WTC11 (cell line): ENCODE results near the gene GNMT. TPM values are rescaled to one million over a fixed set of nuclear protein-coding genes. Genes with fewer than 3 reads are reported as not detected.

Experiments
- ATAC-seq: fragments of 200-7000 bp; cut with Tn5 transposase; 2 replicates; pipeline ENCODE4 v1.10.0; 2021; ENCODE audit warnings: mild to moderate bottlenecking, moderate library complexity
- CTCF ChIA-PET: fragments of 300-600 bp; sonication (Branson Sonifier 250); formaldehyde crosslinking; loops from one replicate; lab custom pipeline; 2021; ENCODE audit warnings: antibody characterized with exemption; lab: Charles Lee
- POLR2A ChIA-PET: fragments of 350-600 bp; sonication (Branson Sonifier 250); formaldehyde crosslinking; loops from one replicate; lab custom pipeline; 2021; ENCODE audit warnings: antibody characterized with exemption; lab: Charles Lee
- DNase-seq: peaks from one replicate; pipeline ENCODE4 v3.0.0; 2021; ENCODE audit warnings: low spot score
- H3K27ac Mint-ChIP-seq: 2 replicates; pipeline ENCODE4 v1.8.0; 2021; ENCODE audit warnings: mixed read lengths
- H3K27me3 Mint-ChIP-seq: 2 replicates; pipeline ENCODE4 v1.8.0; 2021; ENCODE audit warnings: low read depth, mild to moderate bottlenecking, moderate library complexity, mixed read lengths
- H3K36me3 Mint-ChIP-seq: 2 replicates; pipeline ENCODE4 v1.8.0; 2021; ENCODE audit warnings: mixed read lengths
- H3K4me1 Mint-ChIP-seq: 2 replicates; pipeline ENCODE4 v1.8.0; 2022; ENCODE audit warnings: mixed read lengths
- H3K4me3 Mint-ChIP-seq: 2 replicates; pipeline ENCODE4 v1.8.0; 2021; ENCODE audit warnings: mild to moderate bottlenecking, moderate library complexity, mixed read lengths
- H3K9me3 Mint-ChIP-seq: 2 replicates; pipeline ENCODE4 v1.8.0; 2021; ENCODE audit warnings: mixed read lengths
- ATF1 ChIP-seq: sonication (generic); formaldehyde crosslinking; IDR thresholded peaks from 2 replicates; pipeline ENCODE4 v1.8.1; 2023; ENCODE audit warnings: mild to moderate bottlenecking, moderate library complexity, missing genetic modification reagents
- CREM ChIP-seq: sonication (generic); formaldehyde crosslinking; IDR thresholded peaks from 2 replicates; pipeline ENCODE4 v1.8.1; 2022; ENCODE audit warnings: mild to moderate bottlenecking, missing genetic modification reagents, moderate library complexity
- E2F1 ChIP-seq: sonication (generic); formaldehyde crosslinking; IDR thresholded peaks from 2 replicates; pipeline ENCODE4 v1.8.0; 2022; ENCODE audit warnings: mild to moderate bottlenecking, missing genetic modification reagents
- MYBL2 ChIP-seq: sonication (generic); formaldehyde crosslinking; IDR thresholded peaks from 2 replicates; pipeline ENCODE4 v1.8.1; 2023; ENCODE audit warnings: mild to moderate bottlenecking, moderate library complexity, missing genetic modification reagents
- NFATC4 ChIP-seq: fragments of 250-450 bp; sonication (Bioruptor Pico); IDR thresholded peaks from 2 replicates; pipeline ENCODE4 v1.9.0; 2021; ENCODE audit warnings: mild to moderate bottlenecking
- SOX15 ChIP-seq: fragments of 250-450 bp; sonication (Bioruptor Pico); IDR thresholded peaks from 2 replicates; pipeline ENCODE4 v1.9.0; 2021; ENCODE audit warnings: mild to moderate bottlenecking
- SP1 ChIP-seq: sonication (generic); formaldehyde crosslinking; conservative IDR thresholded peaks from 2 replicates; pipeline ENCODE4 v1.8.1; 2022; ENCODE audit warnings: missing genetic modification reagents
- ZMAT4 ChIP-seq: fragments of 250-450 bp; sonication (Bioruptor Pico); IDR thresholded peaks from 2 replicates; pipeline ENCODE4 v1.9.0; 2021; ENCODE audit warnings: mild to moderate bottlenecking
- ZNF425 ChIP-seq: fragments of 250-450 bp; sonication (Bioruptor Pico); conservative IDR thresholded peaks from 2 replicates; pipeline ENCODE4 v1.9.0; 2021; ENCODE audit warnings: mild to moderate bottlenecking
- total RNA-seq: library from RNA; stranded (reverse); gene quantifications from 3 replicates; pipeline ENCODE4 v1.2.3, GENCODE V29; 2021
- TF ChIP-seq, protein P1 (sequence below): sonication (generic); formaldehyde crosslinking; IDR thresholded peaks from 2 replicates; pipeline ENCODE4 v1.8.1; 2022; ENCODE audit warnings: low read depth, missing genetic modification reagents, borderline replicate concordance
- TF ChIP-seq, protein P2 (sequence below): sonication (generic); formaldehyde crosslinking; IDR thresholded peaks from 2 replicates; pipeline ENCODE4 v1.8.0; 2022; ENCODE audit warnings: mild to moderate bottlenecking, missing genetic modification reagents
- TF ChIP-seq, protein P3 (sequence below): sonication (generic); formaldehyde crosslinking; IDR thresholded peaks from 2 replicates; pipeline ENCODE4 v1.8.1; 2023; ENCODE audit warnings: mild to moderate bottlenecking, missing genetic modification reagents
- TF ChIP-seq, protein P4 (sequence below): sonication (generic); formaldehyde crosslinking; IDR thresholded peaks from 2 replicates; pipeline ENCODE4 v1.8.0; 2022; ENCODE audit warnings: missing genetic modification reagents
- TF ChIP-seq, protein P5 (sequence below): fragments of 250-450 bp; sonication (Bioruptor Pico); IDR thresholded peaks from 2 replicates; pipeline ENCODE4 v1.9.0; 2021; ENCODE audit warnings: mild to moderate bottlenecking
- TF ChIP-seq, protein P6 (sequence below): fragments of 200-600 bp; IDR thresholded peaks from 2 replicates; pipeline ENCODE4 v1.8.0; 2022; ENCODE audit warnings: antibody characterized with exemption

The GNMT gene
- total RNA-seq, 1 experiment from 2014 or later: 2.0 TPM

GRCh38 chr6:42928986-42929820 is 31.4 kb upstream of the GNMT start, which contains the start of gene CNPY3 (continued):
- TF ChIP-seq MYBL2: peak; percentile 91; the same call in 1 of the 2 replicates
- no peak for TF ChIP-seq SOX15 (CRISPR knock-in tag)
- TF ChIP-seq ZNF425: no peak
- TF ChIP-seq ATF1 (CRISPR knock-in tag): peak; percentile 60; the same call in 1 of the 2 replicates
- TF ChIP-seq SP1 (CRISPR knock-in tag): peak; percentile 88; the same call in 1 of the 2 replicates

GRCh38 chr6:42929821-42930360 is 30.7 kb upstream of the GNMT start:
- ChIA-PET CTCF (interaction anchor here (0.5 to 2.5 kb wide), 13 partner anchors 19 to 478 kb away, joined by 3 to 28 read pairs (median 4); partner anchors contain the start of genes CUL7, KLHDC3, PPP2R5D and PTK7), POLR2A (interaction anchor here (0.6 to 2.1 kb wide), 26 partner anchors 10 to 1315 kb away, joined by 3 to 35 read pairs (median 4); partner anchors contain the start of genes BICRAL, CUL9, KLHDC3 and MEA1)
- H3K36me3 Mint-ChIP-seq: peaks cover 17% of the 10 kb centered on the region
- H3K27ac Mint-ChIP-seq: peak overlapping the region; percentile 100
- DNase-seq (no peak), ATAC-seq (peak; percentile 22)
- peak overlapping the region; percentile 99 for H3K4me3 Mint-ChIP-seq
- H3K27me3 Mint-ChIP-seq: no peaks in the 10 kb centered on the region
- H3K9me3 Mint-ChIP-seq: no peaks in the 10 kb centered on the region
- peaks cover 39% of the 10 kb centered on the region for H3K4me1 Mint-ChIP-seq
- TF ChIP-seq, protein P1, sequence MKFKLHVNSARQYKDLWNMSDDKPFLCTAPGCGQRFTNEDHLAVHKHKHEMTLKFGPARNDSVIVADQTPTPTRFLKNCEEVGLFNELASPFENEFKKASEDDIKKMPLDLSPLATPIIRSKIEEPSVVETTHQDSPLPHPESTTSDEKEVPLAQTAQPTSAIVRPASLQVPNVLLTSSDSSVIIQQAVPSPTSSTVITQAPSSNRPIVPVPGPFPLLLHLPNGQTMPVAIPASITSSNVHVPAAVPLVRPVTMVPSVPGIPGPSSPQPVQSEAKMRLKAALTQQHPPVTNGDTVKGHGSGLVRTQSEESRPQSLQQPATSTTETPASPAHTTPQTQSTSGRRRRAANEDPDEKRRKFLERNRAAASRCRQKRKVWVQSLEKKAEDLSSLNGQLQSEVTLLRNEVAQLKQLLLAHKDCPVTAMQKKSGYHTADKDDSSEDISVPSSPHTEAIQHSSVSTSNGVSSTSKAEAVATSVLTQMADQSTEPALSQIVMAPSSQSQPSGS (CRISPR knock-in tag): no peak
- TF ChIP-seq, protein P2, sequence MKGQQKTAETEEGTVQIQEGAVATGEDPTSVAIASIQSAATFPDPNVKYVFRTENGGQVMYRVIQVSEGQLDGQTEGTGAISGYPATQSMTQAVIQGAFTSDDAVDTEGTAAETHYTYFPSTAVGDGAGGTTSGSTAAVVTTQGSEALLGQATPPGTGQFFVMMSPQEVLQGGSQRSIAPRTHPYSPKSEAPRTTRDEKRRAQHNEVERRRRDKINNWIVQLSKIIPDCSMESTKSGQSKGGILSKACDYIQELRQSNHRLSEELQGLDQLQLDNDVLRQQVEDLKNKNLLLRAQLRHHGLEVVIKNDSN (CRISPR knock-in tag): no peak
- TF ChIP-seq, protein P3, sequence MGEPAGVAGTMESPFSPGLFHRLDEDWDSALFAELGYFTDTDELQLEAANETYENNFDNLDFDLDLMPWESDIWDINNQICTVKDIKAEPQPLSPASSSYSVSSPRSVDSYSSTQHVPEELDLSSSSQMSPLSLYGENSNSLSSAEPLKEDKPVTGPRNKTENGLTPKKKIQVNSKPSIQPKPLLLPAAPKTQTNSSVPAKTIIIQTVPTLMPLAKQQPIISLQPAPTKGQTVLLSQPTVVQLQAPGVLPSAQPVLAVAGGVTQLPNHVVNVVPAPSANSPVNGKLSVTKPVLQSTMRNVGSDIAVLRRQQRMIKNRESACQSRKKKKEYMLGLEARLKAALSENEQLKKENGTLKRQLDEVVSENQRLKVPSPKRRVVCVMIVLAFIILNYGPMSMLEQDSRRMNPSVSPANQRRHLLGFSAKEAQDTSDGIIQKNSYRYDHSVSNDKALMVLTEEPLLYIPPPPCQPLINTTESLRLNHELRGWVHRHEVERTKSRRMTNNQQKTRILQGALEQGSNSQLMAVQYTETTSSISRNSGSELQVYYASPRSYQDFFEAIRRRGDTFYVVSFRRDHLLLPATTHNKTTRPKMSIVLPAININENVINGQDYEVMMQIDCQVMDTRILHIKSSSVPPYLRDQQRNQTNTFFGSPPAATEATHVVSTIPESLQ: no peak
- TF ChIP-seq, protein P4, sequence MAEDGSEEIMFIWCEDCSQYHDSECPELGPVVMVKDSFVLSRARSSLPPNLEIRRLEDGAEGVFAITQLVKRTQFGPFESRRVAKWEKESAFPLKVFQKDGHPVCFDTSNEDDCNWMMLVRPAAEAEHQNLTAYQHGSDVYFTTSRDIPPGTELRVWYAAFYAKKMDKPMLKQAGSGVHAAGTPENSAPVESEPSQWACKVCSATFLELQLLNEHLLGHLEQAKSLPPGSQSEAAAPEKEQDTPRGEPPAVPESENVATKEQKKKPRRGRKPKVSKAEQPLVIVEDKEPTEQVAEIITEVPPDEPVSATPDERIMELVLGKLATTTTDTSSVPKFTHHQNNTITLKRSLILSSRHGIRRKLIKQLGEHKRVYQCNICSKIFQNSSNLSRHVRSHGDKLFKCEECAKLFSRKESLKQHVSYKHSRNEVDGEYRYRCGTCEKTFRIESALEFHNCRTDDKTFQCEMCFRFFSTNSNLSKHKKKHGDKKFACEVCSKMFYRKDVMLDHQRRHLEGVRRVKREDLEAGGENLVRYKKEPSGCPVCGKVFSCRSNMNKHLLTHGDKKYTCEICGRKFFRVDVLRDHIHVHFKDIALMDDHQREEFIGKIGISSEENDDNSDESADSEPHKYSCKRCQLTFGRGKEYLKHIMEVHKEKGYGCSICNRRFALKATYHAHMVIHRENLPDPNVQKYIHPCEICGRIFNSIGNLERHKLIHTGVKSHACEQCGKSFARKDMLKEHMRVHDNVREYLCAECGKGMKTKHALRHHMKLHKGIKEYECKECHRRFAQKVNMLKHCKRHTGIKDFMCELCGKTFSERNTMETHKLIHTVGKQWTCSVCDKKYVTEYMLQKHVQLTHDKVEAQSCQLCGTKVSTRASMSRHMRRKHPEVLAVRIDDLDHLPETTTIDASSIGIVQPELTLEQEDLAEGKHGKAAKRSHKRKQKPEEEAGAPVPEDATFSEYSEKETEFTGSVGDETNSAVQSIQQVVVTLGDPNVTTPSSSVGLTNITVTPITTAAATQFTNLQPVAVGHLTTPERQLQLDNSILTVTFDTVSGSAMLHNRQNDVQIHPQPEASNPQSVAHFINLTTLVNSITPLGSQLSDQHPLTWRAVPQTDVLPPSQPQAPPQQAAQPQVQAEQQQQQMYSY: no peak
- TF ChIP-seq, protein P5, sequence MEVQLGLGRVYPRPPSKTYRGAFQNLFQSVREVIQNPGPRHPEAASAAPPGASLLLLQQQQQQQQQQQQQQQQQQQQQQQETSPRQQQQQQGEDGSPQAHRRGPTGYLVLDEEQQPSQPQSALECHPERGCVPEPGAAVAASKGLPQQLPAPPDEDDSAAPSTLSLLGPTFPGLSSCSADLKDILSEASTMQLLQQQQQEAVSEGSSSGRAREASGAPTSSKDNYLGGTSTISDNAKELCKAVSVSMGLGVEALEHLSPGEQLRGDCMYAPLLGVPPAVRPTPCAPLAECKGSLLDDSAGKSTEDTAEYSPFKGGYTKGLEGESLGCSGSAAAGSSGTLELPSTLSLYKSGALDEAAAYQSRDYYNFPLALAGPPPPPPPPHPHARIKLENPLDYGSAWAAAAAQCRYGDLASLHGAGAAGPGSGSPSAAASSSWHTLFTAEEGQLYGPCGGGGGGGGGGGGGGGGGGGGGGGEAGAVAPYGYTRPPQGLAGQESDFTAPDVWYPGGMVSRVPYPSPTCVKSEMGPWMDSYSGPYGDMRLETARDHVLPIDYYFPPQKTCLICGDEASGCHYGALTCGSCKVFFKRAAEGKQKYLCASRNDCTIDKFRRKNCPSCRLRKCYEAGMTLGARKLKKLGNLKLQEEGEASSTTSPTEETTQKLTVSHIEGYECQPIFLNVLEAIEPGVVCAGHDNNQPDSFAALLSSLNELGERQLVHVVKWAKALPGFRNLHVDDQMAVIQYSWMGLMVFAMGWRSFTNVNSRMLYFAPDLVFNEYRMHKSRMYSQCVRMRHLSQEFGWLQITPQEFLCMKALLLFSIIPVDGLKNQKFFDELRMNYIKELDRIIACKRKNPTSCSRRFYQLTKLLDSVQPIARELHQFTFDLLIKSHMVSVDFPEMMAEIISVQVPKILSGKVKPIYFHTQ (CRISPR knock-in tag): no peak
- TF ChIP-seq CREM (no peak), NFATC4 (CRISPR knock-in tag) (no peak), ZMAT4 (CRISPR knock-in tag) (no peak), E2F1 (CRISPR knock-in tag) (no peak; the same call in none of the 2 replicates)
- TF ChIP-seq, protein P6, sequence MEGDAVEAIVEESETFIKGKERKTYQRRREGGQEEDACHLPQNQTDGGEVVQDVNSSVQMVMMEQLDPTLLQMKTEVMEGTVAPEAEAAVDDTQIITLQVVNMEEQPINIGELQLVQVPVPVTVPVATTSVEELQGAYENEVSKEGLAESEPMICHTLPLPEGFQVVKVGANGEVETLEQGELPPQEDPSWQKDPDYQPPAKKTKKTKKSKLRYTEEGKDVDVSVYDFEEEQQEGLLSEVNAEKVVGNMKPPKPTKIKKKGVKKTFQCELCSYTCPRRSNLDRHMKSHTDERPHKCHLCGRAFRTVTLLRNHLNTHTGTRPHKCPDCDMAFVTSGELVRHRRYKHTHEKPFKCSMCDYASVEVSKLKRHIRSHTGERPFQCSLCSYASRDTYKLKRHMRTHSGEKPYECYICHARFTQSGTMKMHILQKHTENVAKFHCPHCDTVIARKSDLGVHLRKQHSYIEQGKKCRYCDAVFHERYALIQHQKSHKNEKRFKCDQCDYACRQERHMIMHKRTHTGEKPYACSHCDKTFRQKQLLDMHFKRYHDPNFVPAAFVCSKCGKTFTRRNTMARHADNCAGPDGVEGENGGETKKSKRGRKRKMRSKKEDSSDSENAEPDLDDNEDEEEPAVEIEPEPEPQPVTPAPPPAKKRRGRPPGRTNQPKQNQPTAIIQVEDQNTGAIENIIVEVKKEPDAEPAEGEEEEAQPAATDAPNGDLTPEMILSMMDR: no peak
